DMS53 treated with DMSO at 0.1 percent for 48 hours (cell line): ENCODE measurements around the gene UBA7.

Experiments
- DNase-seq: peaks from one replicate; lab custom pipeline; 2025; ENCODE audit not compliant: unreplicated experiment; lab: John Stamatoyannopoulos, UW

The UBA7 gene

GRCh38 chr3:49805897-49806701 lies 7.7 kb downstream of the UBA7 start:
- no peak for DNase-seq

GRCh38 chr3:49805367-49805782 lies 8.4 kb downstream of the UBA7 start:
- DNase-seq, result peak; percentile 21

- DNase-seq, result no peak
Measured at GRCh38 chr3:49804141-49805041, 9.4 kb downstream of the UBA7 start.

GRCh38 chr3:49803465-49804140 lies 10.2 kb downstream of the UBA7 start:
- no peak for DNase-seq

GRCh38 chr3:49802719-49803464 lies 10.9 kb downstream of the UBA7 start, which contains the start of gene INKA1:
TSS of gene INKA1 (plus strand) at chr3:49803261. CDS start at chr3:49803393, 132 bp downstream.
- peak; percentile 3 for DNase-seq

GRCh38 chr3:49801160-49801559 lies 12.6 kb downstream of the UBA7 start:
- DNase-seq, result no peak

GRCh38 chr3:49799761-49800160 lies 14.0 kb downstream of the UBA7 start, which contains the start of gene CDHR4:
TSS of gene CDHR4 (minus strand) at chr3:49799873. CDS start at chr3:49799812, 61 bp downstream.
- DNase-seq, result no peak

- DNase-seq, result no peak
Measured at GRCh38 chr3:49799105-49799504, 14.6 kb downstream of the UBA7 start.

- no peak for DNase-seq
Measured at GRCh38 chr3:49794926-49795905, 18.5 kb downstream of the UBA7 start.

- DNase-seq, result no peak
Measured at GRCh38 chr3:49794431-49794830, 19.3 kb downstream of the UBA7 start.

- DNase-seq, result no peak
Measured at GRCh38 chr3:49793486-49794085, 20.2 kb downstream of the UBA7 start.

GRCh38 chr3:49792371-49793150 lies 21.2 kb downstream of the UBA7 start:
- DNase-seq, result no peak

- DNase-seq, result no peak
Measured at GRCh38 chr3:49791571-49791970, 22.2 kb downstream of the UBA7 start.

- DNase-seq, result no peak
Measured at GRCh38 chr3:49790626-49791411, 22.9 kb downstream of the UBA7 start.

- no peak for DNase-seq
Measured at GRCh38 chr3:49788056-49788455, 25.7 kb downstream of the UBA7 start.

GRCh38 chr3:49787536-49787935 lies 26.2 kb downstream of the UBA7 start:
- DNase-seq, result no peak

GRCh38 chr3:49787182-49787464 lies 26.6 kb downstream of the UBA7 start:
- no peak for DNase-seq
